HL-60 (cell line): ENCODE data around the gene NR1H4.

ENCODE experiments used
- DNase-seq, 2 experiments: peaks; one replicate each; pipeline ENCODE4 v3.0.0-alpha.2; 2010 to 2020; ENCODE audit warnings: low read depth in 1 of 2, low spot score in 1 of 2
- H3K27ac ChIP-seq: fragments of 250-450 bp; sonication (Bioruptor Pico); replicated peaks from 2 replicates; pipeline ENCODE4 v1.5.1; 2020; ENCODE audit warnings: mild to moderate bottlenecking, moderate library complexity
- H3K27me3 ChIP-seq: fragments of 250-450 bp; sonication (Bioruptor Pico); 2 replicates; pipeline ENCODE4 v1.5.1; 2021; ENCODE audit warnings: mild to moderate bottlenecking, moderate library complexity; ENCODE audit not compliant: insufficient read depth, poor library complexity, severe bottlenecking
- H3K4me3 ChIP-seq: replicated peaks from 2 replicates; pipeline ENCODE4 v1.5.1; 2011; ENCODE audit warnings: mild to moderate bottlenecking, control low read depth, low read length; ENCODE audit not compliant: insufficient read depth
- GABPA ChIP-seq: IDR thresholded peaks from 2 replicates; pipeline ENCODE4 v1.6.1; 2012; ENCODE audit warnings: low read depth
- POLR2AphosphoS5 ChIP-seq: IDR thresholded peaks from 2 replicates; pipeline ENCODE4 v1.6.1; 2012; ENCODE audit warnings: low read depth
- SPI1 ChIP-seq: IDR thresholded peaks from 2 replicates; pipeline ENCODE4 v1.6.1; 2012; ENCODE audit warnings: low read depth, mild to moderate bottlenecking, borderline replicate concordance
- TF ChIP-seq, protein P1 (sequence below): IDR thresholded peaks from 2 replicates; pipeline ENCODE4 v1.6.1; 2012; ENCODE audit warnings: low read depth; ENCODE audit not compliant: insufficient replicate concordance
- TF ChIP-seq, protein P2 (sequence below): IDR thresholded peaks from one replicate; pipeline ENCODE4 v1.5.1; 2011; ENCODE audit warnings: low read length, control low read depth, inconsistent platforms; ENCODE audit not compliant: insufficient read depth

NR1H4 gene

DNA sequence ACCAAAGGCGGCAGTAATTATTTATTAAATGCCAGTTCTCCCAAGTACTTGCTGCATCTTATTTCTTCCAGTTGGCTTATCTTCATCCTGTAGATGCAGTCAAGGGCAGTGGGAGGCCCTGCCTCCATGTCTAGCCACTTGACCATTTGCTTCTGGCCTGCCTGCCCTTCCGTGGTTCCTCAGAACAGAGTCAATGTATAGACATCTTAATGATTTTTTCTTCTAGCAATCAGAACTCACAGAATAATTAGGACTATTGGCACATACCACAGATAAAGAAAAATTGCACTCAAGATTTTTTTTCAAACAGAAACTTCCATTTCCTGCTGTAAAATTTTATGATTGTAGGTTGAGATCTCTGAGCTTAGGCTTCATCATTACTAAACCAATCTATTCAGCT lies 20.9 kb downstream of the NR1H4 start:
- no peak for DNase-seq
- Histone ChIP-seq H3K4me3 (no peak overlapping the region), H3K27ac (no peak overlapping the region), H3K27me3 (no peaks in the 10 kb centered on the region)
- TF ChIP-seq GABPA (no peak), SPI1 (no peak), POLR2AphosphoS5 (no peak)
- TF ChIP-seq, protein P1, sequence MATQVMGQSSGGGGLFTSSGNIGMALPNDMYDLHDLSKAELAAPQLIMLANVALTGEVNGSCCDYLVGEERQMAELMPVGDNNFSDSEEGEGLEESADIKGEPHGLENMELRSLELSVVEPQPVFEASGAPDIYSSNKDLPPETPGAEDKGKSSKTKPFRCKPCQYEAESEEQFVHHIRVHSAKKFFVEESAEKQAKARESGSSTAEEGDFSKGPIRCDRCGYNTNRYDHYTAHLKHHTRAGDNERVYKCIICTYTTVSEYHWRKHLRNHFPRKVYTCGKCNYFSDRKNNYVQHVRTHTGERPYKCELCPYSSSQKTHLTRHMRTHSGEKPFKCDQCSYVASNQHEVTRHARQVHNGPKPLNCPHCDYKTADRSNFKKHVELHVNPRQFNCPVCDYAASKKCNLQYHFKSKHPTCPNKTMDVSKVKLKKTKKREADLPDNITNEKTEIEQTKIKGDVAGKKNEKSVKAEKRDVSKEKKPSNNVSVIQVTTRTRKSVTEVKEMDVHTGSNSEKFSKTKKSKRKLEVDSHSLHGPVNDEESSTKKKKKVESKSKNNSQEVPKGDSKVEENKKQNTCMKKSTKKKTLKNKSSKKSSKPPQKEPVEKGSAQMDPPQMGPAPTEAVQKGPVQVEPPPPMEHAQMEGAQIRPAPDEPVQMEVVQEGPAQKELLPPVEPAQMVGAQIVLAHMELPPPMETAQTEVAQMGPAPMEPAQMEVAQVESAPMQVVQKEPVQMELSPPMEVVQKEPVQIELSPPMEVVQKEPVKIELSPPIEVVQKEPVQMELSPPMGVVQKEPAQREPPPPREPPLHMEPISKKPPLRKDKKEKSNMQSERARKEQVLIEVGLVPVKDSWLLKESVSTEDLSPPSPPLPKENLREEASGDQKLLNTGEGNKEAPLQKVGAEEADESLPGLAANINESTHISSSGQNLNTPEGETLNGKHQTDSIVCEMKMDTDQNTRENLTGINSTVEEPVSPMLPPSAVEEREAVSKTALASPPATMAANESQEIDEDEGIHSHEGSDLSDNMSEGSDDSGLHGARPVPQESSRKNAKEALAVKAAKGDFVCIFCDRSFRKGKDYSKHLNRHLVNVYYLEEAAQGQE: no peak
- TF ChIP-seq, protein P2, sequence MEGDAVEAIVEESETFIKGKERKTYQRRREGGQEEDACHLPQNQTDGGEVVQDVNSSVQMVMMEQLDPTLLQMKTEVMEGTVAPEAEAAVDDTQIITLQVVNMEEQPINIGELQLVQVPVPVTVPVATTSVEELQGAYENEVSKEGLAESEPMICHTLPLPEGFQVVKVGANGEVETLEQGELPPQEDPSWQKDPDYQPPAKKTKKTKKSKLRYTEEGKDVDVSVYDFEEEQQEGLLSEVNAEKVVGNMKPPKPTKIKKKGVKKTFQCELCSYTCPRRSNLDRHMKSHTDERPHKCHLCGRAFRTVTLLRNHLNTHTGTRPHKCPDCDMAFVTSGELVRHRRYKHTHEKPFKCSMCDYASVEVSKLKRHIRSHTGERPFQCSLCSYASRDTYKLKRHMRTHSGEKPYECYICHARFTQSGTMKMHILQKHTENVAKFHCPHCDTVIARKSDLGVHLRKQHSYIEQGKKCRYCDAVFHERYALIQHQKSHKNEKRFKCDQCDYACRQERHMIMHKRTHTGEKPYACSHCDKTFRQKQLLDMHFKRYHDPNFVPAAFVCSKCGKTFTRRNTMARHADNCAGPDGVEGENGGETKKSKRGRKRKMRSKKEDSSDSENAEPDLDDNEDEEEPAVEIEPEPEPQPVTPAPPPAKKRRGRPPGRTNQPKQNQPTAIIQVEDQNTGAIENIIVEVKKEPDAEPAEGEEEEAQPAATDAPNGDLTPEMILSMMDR: no peak

DNA sequence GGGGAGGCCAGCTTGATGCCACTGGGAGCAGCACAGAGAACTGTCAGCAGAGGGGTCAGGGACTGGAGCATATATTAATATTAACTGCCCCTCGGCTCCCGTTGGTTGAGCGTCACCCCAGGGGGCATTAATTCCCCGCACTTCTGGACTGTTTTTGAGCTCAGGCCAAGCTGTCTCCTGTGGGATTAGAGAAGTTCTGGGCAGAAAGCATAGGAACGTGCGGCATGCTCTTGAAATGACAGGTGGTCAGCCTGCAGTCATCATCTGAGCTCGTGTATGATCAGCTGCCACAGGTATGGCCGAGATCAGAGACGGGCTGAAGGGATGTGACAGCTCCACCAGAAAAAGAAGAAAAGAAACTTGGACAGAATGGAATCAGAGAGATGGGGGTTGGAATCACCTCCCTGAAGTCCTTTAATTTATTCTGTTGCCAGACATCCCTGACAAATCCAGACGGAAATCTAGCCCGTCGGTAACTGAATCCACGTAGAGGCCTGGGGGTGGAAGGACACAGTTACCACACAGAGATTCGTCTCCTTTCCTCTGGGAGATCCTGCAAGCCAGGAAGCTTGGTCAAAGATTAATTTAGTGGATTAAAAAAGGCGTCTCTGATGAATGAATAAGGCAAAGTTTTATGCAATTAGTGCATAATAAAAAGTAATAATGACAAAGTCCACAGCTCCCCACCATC lies 23.6 kb downstream of the NR1H4 start:
- TF ChIP-seq POLR2AphosphoS5: no peak
- TF ChIP-seq, protein P2: no peak
- TF ChIP-seq, protein P1: no peak
- TF ChIP-seq GABPA: no peak
- no peak for TF ChIP-seq SPI1
- no peak for DNase-seq
- Histone ChIP-seq H3K4me3 (no peak overlapping the region), H3K27me3 (no peaks in the 10 kb centered on the region), H3K27ac (no peak overlapping the region)

DNA sequence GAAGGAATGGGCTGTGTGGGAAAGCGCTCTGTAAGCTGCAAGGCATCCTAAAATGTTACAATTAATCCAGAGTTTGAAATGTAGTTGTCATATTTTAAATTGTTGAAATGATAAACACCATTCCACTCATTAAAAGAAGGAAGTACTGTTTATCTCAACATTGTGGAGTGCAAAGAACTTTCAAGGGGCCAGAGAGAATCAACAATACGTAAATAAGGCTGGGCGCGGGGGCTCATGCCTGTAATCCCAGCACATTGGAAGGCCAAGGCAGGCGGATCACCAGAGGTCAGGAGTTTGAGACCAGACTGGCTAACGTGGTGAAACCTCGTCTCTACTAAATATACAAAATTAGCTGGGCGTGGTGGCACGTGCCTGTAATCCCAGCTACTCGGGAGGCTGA lies 24.5 kb downstream of the NR1H4 start:
- no peak for TF ChIP-seq SPI1
- TF ChIP-seq, protein P2: no peak
- TF ChIP-seq, protein P1: no peak
- TF ChIP-seq POLR2AphosphoS5: no peak

More for the DNA sequence above, 24.5 kb downstream of the NR1H4 start:
- no peak overlapping the region for H3K4me3 ChIP-seq
- H3K27ac ChIP-seq: no peak overlapping the region
- DNase-seq: no peak
- H3K27me3 ChIP-seq: no peaks in the 10 kb centered on the region
